Liver (tissue), 9 donors: ENCODE data around the gene C1QTNF4. TPM values are rescaled to one million over a fixed set of nuclear protein-coding genes. Genes with fewer than 3 reads are reported as not detected.
A peak's percentile ranks its signal among the peaks of the same experiment; 100 is the strongest.

Experiments
- DNase-seq: peaks from one replicate; pipeline ENCODE4 v3.0.0-alpha.2; 2017; ENCODE audit warnings: low spot score
- H3K27ac ChIP-seq, 2 donors: one replicate each; pipeline ENCODE4 v1.7.0; 2013; ENCODE audit warnings: inconsistent platforms in 2 of 2, low read length in 2 of 2, control low read depth in 1 of 2, low read depth in 1 of 2, mild to moderate bottlenecking in 1 of 2
- H3K27me3 ChIP-seq, 4 donors: one replicate each; pipeline versions ENCODE4 v1.6.1 to v1.7.0; 2013; ENCODE audit warnings: low read length in 3 of 4, inconsistent platforms in 1 of 4, mild to moderate bottlenecking in 1 of 4, moderate library complexity in 1 of 4; ENCODE audit not compliant: control insufficient read depth in 4 of 4, insufficient read depth in 4 of 4
- H3K36me3 ChIP-seq, 4 donors: one replicate each; pipeline versions ENCODE4 v1.6.1 to v1.7.0; 2013; ENCODE audit warnings: low read length in 3 of 4, mild to moderate bottlenecking in 3 of 4, low read depth in 1 of 4, moderate library complexity in 1 of 4; ENCODE audit not compliant: control insufficient read depth in 4 of 4, insufficient read depth in 3 of 4
- H3K4me1 ChIP-seq, 4 donors: one replicate each; pipeline versions ENCODE4 v1.6.1 to v1.7.0; 2013; ENCODE audit warnings: low read length in 3 of 4, mild to moderate bottlenecking in 3 of 4, moderate library complexity in 1 of 4; ENCODE audit not compliant: control insufficient read depth in 4 of 4, insufficient read depth in 4 of 4
- H3K4me3 ChIP-seq, 3 donors: one replicate each; pipeline versions ENCODE4 v1.6.1 to v1.7.0; 2013; ENCODE audit warnings: low read length in 3 of 3, control low read depth in 1 of 3, low read depth in 1 of 3, mild to moderate bottlenecking in 1 of 3
- H3K9ac ChIP-seq, 2 donors: one replicate each; pipeline ENCODE4 v1.7.0; 2013; ENCODE audit warnings: low read length in 2 of 2, mild to moderate bottlenecking in 2 of 2, moderate library complexity in 2 of 2, control low read depth in 1 of 2, low read depth in 1 of 2
- H3K9me3 ChIP-seq, 4 donors: one replicate each; pipeline versions ENCODE4 v1.6.1 to v1.7.0; 2013; ENCODE audit warnings: low read length in 3 of 4; ENCODE audit not compliant: control insufficient read depth in 4 of 4
- EGR1 ChIP-seq, 2 donors: IDR thresholded peaks; 2 replicates each; pipeline ENCODE4 v1.6.1; 2016 to 2018; ENCODE audit warnings: antibody characterized with exemption in 2 of 2, low read depth in 2 of 2
- FOXA1 ChIP-seq: IDR thresholded peaks from 2 replicates; pipeline ENCODE4 v1.6.1; 2016; ENCODE audit warnings: antibody characterized with exemption
- FOXA2 ChIP-seq: IDR thresholded peaks from 2 replicates; pipeline ENCODE4 v1.6.1; 2016; ENCODE audit warnings: antibody characterized with exemption
- GABPA ChIP-seq, 2 donors: IDR thresholded peaks in 1 of 2; conservative IDR thresholded peaks in 1 of 2; 2 replicates each; pipeline ENCODE4 v1.6.1; 2016; ENCODE audit warnings: antibody characterized with exemption in 2 of 2, mild to moderate bottlenecking in 1 of 2, moderate library complexity in 1 of 2
- HNF4A ChIP-seq, 2 donors: conservative IDR thresholded peaks; 2 replicates each; pipeline ENCODE4 v1.6.1; 2016; ENCODE audit warnings: antibody characterized with exemption in 2 of 2, mild to moderate bottlenecking in 2 of 2
- HNF4G ChIP-seq: IDR thresholded peaks from 2 replicates; pipeline ENCODE4 v1.6.1; 2016; ENCODE audit warnings: antibody characterized with exemption
- NR2F2 ChIP-seq: IDR thresholded peaks from 2 replicates; pipeline ENCODE4 v1.6.1; 2016; ENCODE audit warnings: antibody characterized with exemption
- RAD21 ChIP-seq, 2 donors: IDR thresholded peaks; 2 replicates each; pipeline ENCODE4 v1.6.1; 2016; ENCODE audit warnings: antibody characterized with exemption in 2 of 2, mild to moderate bottlenecking in 2 of 2
- RXRA ChIP-seq, 2 donors: IDR thresholded peaks; 2 replicates each; pipeline ENCODE4 v1.6.1; 2017 to 2018; ENCODE audit warnings: antibody characterized with exemption in 2 of 2, mild to moderate bottlenecking in 1 of 2
- TAF1 ChIP-seq: conservative IDR thresholded peaks from 2 replicates; pipeline ENCODE4 v1.6.1; 2016; ENCODE audit warnings: antibody characterized with exemption, mild to moderate bottlenecking
- YY1 ChIP-seq: IDR thresholded peaks from 2 replicates; pipeline ENCODE4 v1.6.1; 2016; ENCODE audit warnings: antibody characterized with exemption, mild to moderate bottlenecking
- WGBS: extraction: QIAGEN DNeasy Blood & Tissue Kit; methylation state at CpG from one replicate; pipeline ENCODE4 v1.1.7; 2013; 5-methylcytosine and 5-hydroxymethylcytosine counted together
- polyA plus RNA-seq, 2 donors: library from polyadenylated mRNA; stranded (reverse) in 1 of 2; unstranded in 1 of 2; fragments of 200-250 nt in 1 of 2; fragments of >200 nt in 1 of 2; fragmentation: Nextera tagmentation in 1 of 2; extraction: Ambion mirVana in 1 of 2; gene quantifications; one replicate each; pipeline versions ENCODE4 v1.2.1 to v1.2.3, GENCODE V29; 2013 to 2015
- total RNA-seq, 2 donors: library from RNA; depleted of rRNA; stranded (reverse); fragments of >200 nt; gene quantifications; one replicate each; pipeline ENCODE4 v1.2.3, GENCODE V29; 2014
- TF ChIP-seq, protein P1 (sequence below): IDR thresholded peaks from 2 replicates; pipeline ENCODE4 v1.6.1; 2016; ENCODE audit warnings: antibody characterized with exemption, mild to moderate bottlenecking
- TF ChIP-seq, protein P2 (sequence below): fragments of 150-350 bp; IDR thresholded peaks from 2 replicates; pipeline ENCODE4 v1.5.1; 2017; ENCODE audit warnings: improper control_type of control experiment, low read depth, low read length; ENCODE audit not compliant: missing input control
- TF ChIP-seq, protein P3 (sequence below): IDR thresholded peaks from 2 replicates; pipeline ENCODE4 v1.6.1; 2016; ENCODE audit warnings: antibody characterized with exemption
- TF ChIP-seq, protein P4 (sequence below): IDR thresholded peaks from 2 replicates; pipeline ENCODE4 v1.6.1; 2016; ENCODE audit warnings: antibody characterized with exemption
- TF ChIP-seq, protein P5 (sequence below): IDR thresholded peaks from 2 replicates; pipeline ENCODE4 v1.6.1; 2016; ENCODE audit warnings: antibody characterized with exemption
- donor health status: healthy.
- donor health status: healthy.
- donor health status: healthy.
- donor health status: healthy.
- donor health status: healthy.

C1QTNF4 gene
- total RNA-seq (1 to 10 TPM in 1 of 2 donors, under 1 TPM in 1; 0.42 to 1.8 TPM), polyA plus RNA-seq (under 1 TPM; 0.08 to 0.22 TPM)

DNA sequence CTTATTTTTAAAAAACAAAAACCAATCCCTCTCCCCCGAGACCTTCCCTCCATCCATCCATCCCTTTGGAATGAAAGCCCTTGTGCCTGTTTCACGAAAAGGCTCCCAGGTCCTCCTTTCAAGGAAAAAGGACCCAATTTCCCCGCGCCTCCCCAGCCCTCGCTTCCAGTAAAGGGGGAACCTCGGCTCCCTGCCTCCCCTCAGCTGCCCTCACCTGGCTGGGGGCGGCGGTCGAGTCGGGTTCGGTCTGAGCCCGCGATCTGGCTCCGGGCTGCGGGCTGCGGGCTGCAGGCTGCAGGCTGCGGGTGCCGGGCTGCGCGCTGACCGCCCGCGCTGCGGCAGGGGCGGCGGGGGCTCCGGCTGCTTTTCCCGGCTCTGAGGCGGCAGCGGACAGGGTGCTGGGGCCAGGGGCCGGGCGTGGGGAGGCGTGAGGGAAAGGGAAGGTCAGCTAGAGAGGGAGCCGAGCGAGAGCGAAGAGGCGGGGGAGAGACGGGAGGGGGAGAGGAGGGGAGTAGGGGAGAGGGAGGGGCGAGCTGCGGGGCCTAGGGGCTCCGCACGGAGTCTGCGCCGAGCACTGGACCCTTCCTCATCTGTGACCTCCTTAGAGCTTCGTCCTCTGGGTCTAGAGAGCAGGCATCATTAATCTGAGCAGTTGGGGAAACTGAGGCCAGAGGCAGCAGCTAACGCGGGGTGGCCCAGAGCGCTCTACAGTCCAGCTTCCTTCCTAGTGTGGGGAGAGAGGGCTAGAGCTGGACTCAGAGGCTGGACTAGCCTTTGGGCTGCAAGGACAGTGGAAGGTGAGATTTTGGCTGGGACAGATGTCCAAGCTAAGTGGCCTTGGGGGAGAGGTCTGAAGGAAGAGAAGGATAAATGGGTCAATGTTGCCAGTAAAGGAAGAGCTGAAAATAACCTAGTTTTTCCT, at the start of gene C1QTNF4:
Gene C1QTNF4, minus strand, starts transcription at position 478 of the 922 bp plus-strand sequence. CDS start 3,601 bp downstream, outside the sequence.
- peak within 1 kb of the TSS in 1 of 3 donors; percentile 33 for H3K4me3 ChIP-seq
- peaks cover 0 to 6% (median 2%) of the 10 kb centered on the region in 4 donors for H3K4me1 ChIP-seq
- peaks cover 0 to 7% (median 1%) of the 10 kb centered on the region in 4 donors for H3K9me3 ChIP-seq
- TF ChIP-seq EGR1 (IDR thresholded peaks at IDR 0.05; ENCODE audit: low read depth in 2 of 2), result no peak
- no peak for TF ChIP-seq FOXA1
- no peak for TF ChIP-seq TAF1
- TF ChIP-seq, protein P1, sequence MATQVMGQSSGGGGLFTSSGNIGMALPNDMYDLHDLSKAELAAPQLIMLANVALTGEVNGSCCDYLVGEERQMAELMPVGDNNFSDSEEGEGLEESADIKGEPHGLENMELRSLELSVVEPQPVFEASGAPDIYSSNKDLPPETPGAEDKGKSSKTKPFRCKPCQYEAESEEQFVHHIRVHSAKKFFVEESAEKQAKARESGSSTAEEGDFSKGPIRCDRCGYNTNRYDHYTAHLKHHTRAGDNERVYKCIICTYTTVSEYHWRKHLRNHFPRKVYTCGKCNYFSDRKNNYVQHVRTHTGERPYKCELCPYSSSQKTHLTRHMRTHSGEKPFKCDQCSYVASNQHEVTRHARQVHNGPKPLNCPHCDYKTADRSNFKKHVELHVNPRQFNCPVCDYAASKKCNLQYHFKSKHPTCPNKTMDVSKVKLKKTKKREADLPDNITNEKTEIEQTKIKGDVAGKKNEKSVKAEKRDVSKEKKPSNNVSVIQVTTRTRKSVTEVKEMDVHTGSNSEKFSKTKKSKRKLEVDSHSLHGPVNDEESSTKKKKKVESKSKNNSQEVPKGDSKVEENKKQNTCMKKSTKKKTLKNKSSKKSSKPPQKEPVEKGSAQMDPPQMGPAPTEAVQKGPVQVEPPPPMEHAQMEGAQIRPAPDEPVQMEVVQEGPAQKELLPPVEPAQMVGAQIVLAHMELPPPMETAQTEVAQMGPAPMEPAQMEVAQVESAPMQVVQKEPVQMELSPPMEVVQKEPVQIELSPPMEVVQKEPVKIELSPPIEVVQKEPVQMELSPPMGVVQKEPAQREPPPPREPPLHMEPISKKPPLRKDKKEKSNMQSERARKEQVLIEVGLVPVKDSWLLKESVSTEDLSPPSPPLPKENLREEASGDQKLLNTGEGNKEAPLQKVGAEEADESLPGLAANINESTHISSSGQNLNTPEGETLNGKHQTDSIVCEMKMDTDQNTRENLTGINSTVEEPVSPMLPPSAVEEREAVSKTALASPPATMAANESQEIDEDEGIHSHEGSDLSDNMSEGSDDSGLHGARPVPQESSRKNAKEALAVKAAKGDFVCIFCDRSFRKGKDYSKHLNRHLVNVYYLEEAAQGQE, result no peak
- TF ChIP-seq, protein P2, sequence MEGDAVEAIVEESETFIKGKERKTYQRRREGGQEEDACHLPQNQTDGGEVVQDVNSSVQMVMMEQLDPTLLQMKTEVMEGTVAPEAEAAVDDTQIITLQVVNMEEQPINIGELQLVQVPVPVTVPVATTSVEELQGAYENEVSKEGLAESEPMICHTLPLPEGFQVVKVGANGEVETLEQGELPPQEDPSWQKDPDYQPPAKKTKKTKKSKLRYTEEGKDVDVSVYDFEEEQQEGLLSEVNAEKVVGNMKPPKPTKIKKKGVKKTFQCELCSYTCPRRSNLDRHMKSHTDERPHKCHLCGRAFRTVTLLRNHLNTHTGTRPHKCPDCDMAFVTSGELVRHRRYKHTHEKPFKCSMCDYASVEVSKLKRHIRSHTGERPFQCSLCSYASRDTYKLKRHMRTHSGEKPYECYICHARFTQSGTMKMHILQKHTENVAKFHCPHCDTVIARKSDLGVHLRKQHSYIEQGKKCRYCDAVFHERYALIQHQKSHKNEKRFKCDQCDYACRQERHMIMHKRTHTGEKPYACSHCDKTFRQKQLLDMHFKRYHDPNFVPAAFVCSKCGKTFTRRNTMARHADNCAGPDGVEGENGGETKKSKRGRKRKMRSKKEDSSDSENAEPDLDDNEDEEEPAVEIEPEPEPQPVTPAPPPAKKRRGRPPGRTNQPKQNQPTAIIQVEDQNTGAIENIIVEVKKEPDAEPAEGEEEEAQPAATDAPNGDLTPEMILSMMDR, result no peak
- no peak for TF ChIP-seq RAD21 (IDR thresholded peaks at IDR 0.05)
- TF ChIP-seq HNF4G, result no peak
- TF ChIP-seq HNF4A (conservative IDR thresholded peaks at IDR 0.05), result no peak
- no peak for TF ChIP-seq YY1
- no peak within 1 kb of the TSS for H3K27ac ChIP-seq
- peaks cover 0 to 7% (median 2%) of the 10 kb centered on the region in 4 donors for H3K27me3 ChIP-seq
- no peaks in the 10 kb centered on the region for H3K36me3 ChIP-seq
- no peak within 1 kb of the TSS for H3K9ac ChIP-seq
- 5% methylated on average over 48 of the region's 48 CpGs for WGBS
- DNase-seq, result no peak

DNA sequence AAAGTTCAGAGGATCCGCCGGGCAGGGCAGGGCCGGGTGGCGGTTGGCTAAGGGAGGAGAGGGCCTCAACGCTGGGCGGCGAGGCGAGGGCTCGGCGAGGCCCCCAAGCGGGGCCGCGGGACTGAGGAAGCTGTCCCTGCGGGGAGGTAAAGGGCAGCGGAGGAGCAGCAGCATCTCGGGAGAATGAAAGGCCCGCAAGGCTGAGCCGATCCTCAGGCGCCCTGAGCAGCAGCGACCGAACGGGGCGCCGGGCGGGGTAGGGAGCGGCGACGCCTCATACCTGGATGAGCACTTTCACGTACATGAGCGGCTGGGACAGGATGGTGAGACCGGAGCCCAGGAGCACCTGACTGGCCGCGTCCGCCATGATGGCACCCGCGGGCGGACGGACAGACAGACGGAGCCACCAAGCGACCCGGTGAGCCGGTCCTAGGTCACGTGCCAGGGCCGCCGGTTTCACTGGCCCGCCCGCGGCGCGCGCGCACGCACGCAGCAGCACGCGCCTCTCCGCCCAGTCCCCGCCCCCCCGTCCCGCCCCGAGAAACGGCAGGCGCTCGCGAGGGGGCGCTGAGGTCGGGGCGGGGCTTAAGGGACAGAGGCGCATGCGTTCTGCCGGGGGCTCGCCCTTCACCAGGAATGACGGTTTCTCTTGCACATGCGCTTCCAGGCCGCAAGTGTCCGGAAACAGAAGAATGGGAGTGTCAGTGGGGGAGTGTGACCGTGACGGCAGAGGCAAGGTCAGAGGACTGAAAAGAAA, 48.1 kb upstream of the C1QTNF4 start, which contains the start of gene MTCH2:
Gene MTCH2, minus strand, starts transcription at position 461 of the 757 bp plus-strand sequence. Its CDS starts 94 bp downstream, at position 367.
- Histone ChIP-seq H3K27me3 (no peaks in the 10 kb centered on the region), H3K27ac (peak within 1 kb of the TSS; percentile 92 to 95), H3K9ac (peak within 1 kb of the TSS; percentile 88 to 99), H3K9me3 (no peaks in the 10 kb centered on the region), H3K36me3 (peaks cover 2 to 16% (median 13%) of the 10 kb centered on the region in 4 donors), H3K4me1 (peaks cover 2 to 24% (median 15%) of the 10 kb centered on the region in 4 donors), H3K4me3 (peak within 1 kb of the TSS; percentile 79 to 96 (median 93))
- peak; percentile 98 for DNase-seq
- 1% methylated on average over 78 of the region's 78 CpGs for WGBS
- TF ChIP-seq, protein P3, sequence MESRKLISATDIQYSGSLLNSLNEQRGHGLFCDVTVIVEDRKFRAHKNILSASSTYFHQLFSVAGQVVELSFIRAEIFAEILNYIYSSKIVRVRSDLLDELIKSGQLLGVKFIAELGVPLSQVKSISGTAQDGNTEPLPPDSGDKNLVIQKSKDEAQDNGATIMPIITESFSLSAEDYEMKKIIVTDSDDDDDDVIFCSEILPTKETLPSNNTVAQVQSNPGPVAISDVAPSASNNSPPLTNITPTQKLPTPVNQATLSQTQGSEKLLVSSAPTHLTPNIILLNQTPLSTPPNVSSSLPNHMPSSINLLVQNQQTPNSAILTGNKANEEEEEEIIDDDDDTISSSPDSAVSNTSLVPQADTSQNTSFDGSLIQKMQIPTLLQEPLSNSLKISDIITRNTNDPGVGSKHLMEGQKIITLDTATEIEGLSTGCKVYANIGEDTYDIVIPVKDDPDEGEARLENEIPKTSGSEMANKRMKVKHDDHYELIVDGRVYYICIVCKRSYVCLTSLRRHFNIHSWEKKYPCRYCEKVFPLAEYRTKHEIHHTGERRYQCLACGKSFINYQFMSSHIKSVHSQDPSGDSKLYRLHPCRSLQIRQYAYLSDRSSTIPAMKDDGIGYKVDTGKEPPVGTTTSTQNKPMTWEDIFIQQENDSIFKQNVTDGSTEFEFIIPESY, result peak; percentile 92
- TF ChIP-seq, protein P2, result peak; percentile 37
- TF ChIP-seq NR2F2 (no peak), EGR1 (IDR thresholded peaks at IDR 0.05; ENCODE audit: low read depth in 2 of 2) (peak in 1 of 2 donors; percentile 59), HNF4A (conservative IDR thresholded peaks at IDR 0.05) (peak in 1 of 2 donors; percentile 56), TAF1 (peak; percentile 59), GABPA (IDR thresholded peaks at IDR 0.05 in 1 of 2, conservative IDR thresholded peaks at IDR 0.05 in 1 of 2) (peak in 1 of 2 donors; percentile 69), RXRA (IDR thresholded peaks at IDR 0.05) (peak in 1 of 2 donors; percentile 36), FOXA2 (peak; percentile 6), RAD21 (IDR thresholded peaks at IDR 0.05) (peak in 1 of 2 donors; percentile 42), YY1 (peak; percentile 97), FOXA1 (no peak)
- TF ChIP-seq, protein P4, sequence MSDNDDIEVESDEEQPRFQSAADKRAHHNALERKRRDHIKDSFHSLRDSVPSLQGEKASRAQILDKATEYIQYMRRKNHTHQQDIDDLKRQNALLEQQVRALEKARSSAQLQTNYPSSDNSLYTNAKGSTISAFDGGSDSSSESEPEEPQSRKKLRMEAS, result peak; percentile 83
- TF ChIP-seq, protein P5, sequence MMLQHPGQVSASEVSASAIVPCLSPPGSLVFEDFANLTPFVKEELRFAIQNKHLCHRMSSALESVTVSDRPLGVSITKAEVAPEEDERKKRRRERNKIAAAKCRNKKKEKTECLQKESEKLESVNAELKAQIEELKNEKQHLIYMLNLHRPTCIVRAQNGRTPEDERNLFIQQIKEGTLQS, result no peak
